HepG2 (cell line): Measurements from ENCODE around the gene SF3B5. TPM values are rescaled to one million over a fixed set of nuclear protein-coding genes. Genes with fewer than 3 reads are reported as not detected.

Experiments used
- ATM ChIP-seq: fragments of 450-650 bp; IDR thresholded peaks from 2 replicates; pipeline ENCODE4 v1.7.1; 2017; ENCODE audit warnings: mild to moderate bottlenecking, borderline replicate concordance
- EED ChIP-seq: sonication (generic); formaldehyde crosslinking; IDR thresholded peaks from 2 replicates; pipeline ENCODE4 v1.5.0; 2020; ENCODE audit warnings: mild to moderate bottlenecking, missing genetic modification reagents
- FOXP1 ChIP-seq, 2 experiments: fragments of 450-650 bp in 1 of 2; IDR thresholded peaks; 2 replicates each; pipeline ENCODE4 v1.6.1; 2017 to 2018; ENCODE audit warnings: antibody characterized with exemption in 1 of 2
- JARID2 ChIP-seq: sonication (generic); formaldehyde crosslinking; IDR thresholded peaks from 2 replicates; pipeline ENCODE4 v1.8.1; 2023; ENCODE audit warnings: missing genetic modification reagents, inconsistent platforms; ENCODE audit not compliant: insufficient replicate concordance
- MBNL3 ChIP-seq: fragments of 250-450 bp; sonication (Bioruptor Pico); conservative IDR thresholded peaks from 2 replicates; pipeline ENCODE4 v1.8.0; 2022; ENCODE audit warnings: mild to moderate bottlenecking, inconsistent platforms
- MED13 ChIP-seq: sonication (generic); formaldehyde crosslinking; IDR thresholded peaks from 2 replicates; pipeline ENCODE4 v1.5.0; 2020; ENCODE audit warnings: missing genetic modification reagents
- NFIB ChIP-seq: sonication (generic); formaldehyde crosslinking; IDR thresholded peaks from 2 replicates; pipeline ENCODE4 v1.9.0; 2021; ENCODE audit warnings: missing genetic modification reagents, mild to moderate bottlenecking, borderline replicate concordance
- PREB ChIP-seq: sonication (generic); formaldehyde crosslinking; IDR thresholded peaks from 2 replicates; pipeline ENCODE4 v1.4.0; 2020; ENCODE audit warnings: missing genetic modification reagents
- REST ChIP-seq, 2 experiments: IDR thresholded peaks; 2 replicates each; pipeline ENCODE4 v1.6.1; 2011 to 2012; ENCODE audit warnings: low read length in 2 of 2, borderline replicate concordance in 1 of 2, low read depth in 1 of 2, mild to moderate bottlenecking in 1 of 2, moderate library complexity in 1 of 2
- SSRP1 ChIP-seq: IDR thresholded peaks from 2 replicates; pipeline ENCODE4 v1.6.1; 2016; ENCODE audit warnings: control low read depth
- THAP11 ChIP-seq: IDR thresholded peaks from 2 replicates; pipeline ENCODE4 v1.6.1; 2016; ENCODE audit warnings: missing biosample characterization, missing genetic modification reagents
- XBP1 ChIP-seq: sonication (generic); formaldehyde crosslinking; IDR thresholded peaks from 2 replicates; pipeline ENCODE4 v1.5.0; 2020; ENCODE audit warnings: missing genetic modification reagents
- ZBTB10 ChIP-seq: sonication (generic); formaldehyde crosslinking; IDR thresholded peaks from 2 replicates; pipeline ENCODE4 v1.4.0; 2020; ENCODE audit warnings: missing genetic modification reagents, borderline replicate concordance
- ZBTB7A ChIP-seq: sonication (generic); formaldehyde crosslinking; IDR thresholded peaks from 2 replicates; pipeline ENCODE4 v1.8.0; 2022; ENCODE audit warnings: mild to moderate bottlenecking, missing genetic modification reagents
- ZNF331 ChIP-seq: sonication (generic); formaldehyde crosslinking; IDR thresholded peaks from 2 replicates; pipeline ENCODE4 v1.4.0; 2020; ENCODE audit warnings: missing genetic modification reagents
- ZNF512 ChIP-seq: sonication (generic); formaldehyde crosslinking; IDR thresholded peaks from 2 replicates; pipeline ENCODE4 v1.4.0; 2020; ENCODE audit warnings: mild to moderate bottlenecking, missing genetic modification reagents
- ZNF580 ChIP-seq: IDR thresholded peaks from 2 replicates; pipeline ENCODE4 v1.6.1; 2016; ENCODE audit warnings: low read depth, borderline replicate concordance
- ZNF660 ChIP-seq: sonication (generic); formaldehyde crosslinking; IDR thresholded peaks from 2 replicates; pipeline ENCODE4 v1.5.1; 2020; ENCODE audit warnings: mild to moderate bottlenecking, low read depth, missing genetic modification reagents, borderline replicate concordance
- ZNF737 ChIP-seq: sonication (generic); formaldehyde crosslinking; IDR thresholded peaks from 2 replicates; pipeline ENCODE4 v1.5.0; 2020; ENCODE audit warnings: missing genetic modification reagents, mild to moderate bottlenecking, borderline replicate concordance
- ZNF883 ChIP-seq: sonication (generic); formaldehyde crosslinking; IDR thresholded peaks from 2 replicates; pipeline ENCODE4 v1.5.1; 2020; ENCODE audit warnings: mild to moderate bottlenecking, missing genetic modification reagents; ENCODE audit errors: not compliant biosample characterization
- polyA plus RNA-seq, 8 experiments: library from polyadenylated mRNA; depleted of rRNA in 3 of 8; stranded (reverse) in 7 of 8; unstranded in 1 of 8; fragments of >200 nt; fragmentation: Illumina TruSeq in 4 of 8; extraction: Trizol in 4 of 8; gene quantifications; 2 replicates each; pipeline versions ENCODE4 v1.2.1 to v1.2.3, GENCODE V29; 2011 to 2016; ENCODE audit warnings: low read depth in 4 of 8, missing spikeins in 1 of 8, mixed read lengths in 1 of 8; ENCODE audit not compliant: insufficient read depth in 1 of 8
- total RNA-seq, 5 experiments: library from RNA; depleted of rRNA; stranded (reverse); fragments of >200 nt; fragmentation: Illumina TruSeq; extraction: Trizol; gene quantifications; 2 replicates each; pipeline ENCODE4 v1.2.3, GENCODE V29; 2016; ENCODE audit warnings: low read depth in 1 of 5

Gene SF3B5
- total and polyA plus RNA-seq, 2 of the 13 experiments (the other 11 are each of a cell fraction or from before 2014, with no cell fraction given): 263 to 292 TPM

GRCh38 chr6:144063744-144064401 lies 31.5 kb downstream of the SF3B5 start (continued):
- TF ChIP-seq ZNF331 (CRISPR knock-in tag) (peak; percentile 75), MED13 (0 out of 2 replicates have a peak, but pooled peaks have one; percentile 34), EED (CRISPR knock-in tag) (peak; percentile 70; the same call in 1 of the 2 replicates), SSRP1 (CRISPR knock-in tag) (no peak), XBP1 (CRISPR knock-in tag) (no peak), ZNF512 (no peak), REST (IDR thresholded peaks at IDR 0.05; ENCODE audit: borderline replicate concordance in 1 of 2, low read depth in 1 of 2, low read length in 2 of 2) (no peak; a peak in 1 of 4 replicates), ZBTB7A (CRISPR knock-in tag) (no peak), MBNL3 (no peak), PREB (no peak), ZNF737 (no peak), NFIB (CRISPR knock-in tag) (no peak), ZNF883 (CRISPR knock-in tag) (peak; percentile 73), FOXP1 (IDR thresholded peaks at IDR 0.05) (no peak), FOXP1 (CRISPR knock-in tag; IDR thresholded peaks at IDR 0.05) (no peak), ZNF660 (CRISPR knock-in tag) (no peak), ZBTB10 (peak; percentile 70; the same call in 1 of the 2 replicates), ZNF580 (CRISPR knock-in tag) (no peak), THAP11 (CRISPR knock-in tag) (peak; percentile 62), JARID2 (CRISPR knock-in tag) (no peak), ATM (no peak)
